ENCODE results near the gene PEX14. TPM values are rescaled to one million over a fixed set of nuclear protein-coding genes. Genes with fewer than 3 reads are reported as not detected.

The PEX14 gene
- total RNA-seq, 5 donors from 2014 or later (not counting 1 experiment from before 2014, with no cell fraction given): 22.3 to 24.5 (median 22.7) TPM

DNA sequence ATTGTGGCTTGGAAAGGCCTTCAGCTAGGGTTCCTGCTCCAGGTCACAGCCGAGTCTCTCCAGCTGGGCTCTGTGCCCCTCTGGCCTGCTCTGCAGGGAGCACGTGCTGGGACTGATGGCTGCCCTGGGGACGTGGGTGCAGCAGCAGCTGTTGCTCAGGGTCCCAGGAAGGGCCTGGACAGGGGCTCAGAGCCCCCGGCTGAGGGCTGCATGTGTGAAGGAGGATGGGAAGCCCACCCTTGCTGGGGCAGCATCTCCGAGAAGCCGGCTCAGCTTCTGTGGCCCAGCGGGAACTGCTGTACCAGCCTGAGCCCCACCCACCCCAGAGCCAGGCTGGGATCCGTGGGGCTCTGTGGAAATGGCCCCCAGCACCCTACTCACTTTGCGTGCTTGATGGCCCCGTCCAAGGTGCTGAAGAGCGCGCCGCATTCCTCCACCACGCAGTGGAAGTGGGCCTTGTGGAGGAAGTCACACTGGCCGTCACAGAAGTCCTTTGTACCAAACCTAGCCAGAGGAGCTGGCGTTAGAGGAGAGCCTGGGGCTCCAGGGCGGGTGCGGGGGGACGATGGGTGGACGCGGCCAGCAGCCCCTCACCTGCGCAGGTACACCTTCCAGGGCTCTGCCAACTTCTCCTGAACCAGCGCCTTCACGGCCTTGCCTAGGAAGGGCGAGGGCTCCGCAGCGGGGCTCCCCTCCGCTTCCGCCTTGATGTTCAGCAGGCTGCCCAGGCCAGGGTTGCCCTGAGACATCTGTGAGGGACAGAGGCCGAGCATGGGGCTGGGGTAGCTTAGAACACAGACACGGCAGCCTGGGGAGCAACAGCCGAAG, 174.2 kb downstream of the PEX14 start:
- Histone ChIP-seq H3K27ac (ENCODE audit: low read length) (no peak overlapping the region), H3K4me1 (ENCODE audit: control insufficient read depth in 1 of 2, extremely low read depth in 1 of 2, insufficient read depth in 2 of 2, low read length in 2 of 2) (no peaks in the 10 kb centered on the region), H3K36me3 (ENCODE audit: control insufficient read depth in 2 of 2, extremely low read depth in 1 of 2, insufficient read depth in 1 of 2, low read length in 1 of 2) (peaks cover 0 to 5% of the 10 kb centered on the region in 2 donors), H3K27me3 (replicated peaks in 1 of 2; ENCODE audit: control insufficient read depth in 2 of 2, extremely low read depth in 1 of 2, insufficient read depth in 2 of 2, low read length in 1 of 2) (no peaks in the 10 kb centered on the region), H3K4me3 (ENCODE audit: control insufficient read depth in 1 of 2, extremely low read depth in 1 of 2, low read length in 1 of 2) (no peak overlapping the region), H3K9me3 (no peaks in the 10 kb centered on the region)
- ATAC-seq (replicated peaks in 1 of 4) (no peak), DNase-seq (no peak)
- WGBS (ENCODE audit: insufficient coverage): 90% methylated on average over 26 of the region's 32 CpGs
- POLR2A ChIA-PET: interaction anchor here in 1 of 2 donors (0.6 kb wide), 1 partner anchor 17 kb away, joined by 3 read pairs; no protein-coding TSS in a partner anchor
- no peaks in the 10 kb centered on the region for H3K9me3 Mint-ChIP-seq
- CTCF ChIA-PET: no interaction called here
- H3K27me3 Mint-ChIP-seq: no peaks in the 10 kb centered on the region
- H3K4me3 Mint-ChIP-seq: no peak overlapping the region
- peaks cover 10% of the 10 kb centered on the region for H3K36me3 Mint-ChIP-seq
- no peak overlapping the region for H3K27ac Mint-ChIP-seq
- no peaks in the 10 kb centered on the region for H3K4me1 Mint-ChIP-seq

DNA sequence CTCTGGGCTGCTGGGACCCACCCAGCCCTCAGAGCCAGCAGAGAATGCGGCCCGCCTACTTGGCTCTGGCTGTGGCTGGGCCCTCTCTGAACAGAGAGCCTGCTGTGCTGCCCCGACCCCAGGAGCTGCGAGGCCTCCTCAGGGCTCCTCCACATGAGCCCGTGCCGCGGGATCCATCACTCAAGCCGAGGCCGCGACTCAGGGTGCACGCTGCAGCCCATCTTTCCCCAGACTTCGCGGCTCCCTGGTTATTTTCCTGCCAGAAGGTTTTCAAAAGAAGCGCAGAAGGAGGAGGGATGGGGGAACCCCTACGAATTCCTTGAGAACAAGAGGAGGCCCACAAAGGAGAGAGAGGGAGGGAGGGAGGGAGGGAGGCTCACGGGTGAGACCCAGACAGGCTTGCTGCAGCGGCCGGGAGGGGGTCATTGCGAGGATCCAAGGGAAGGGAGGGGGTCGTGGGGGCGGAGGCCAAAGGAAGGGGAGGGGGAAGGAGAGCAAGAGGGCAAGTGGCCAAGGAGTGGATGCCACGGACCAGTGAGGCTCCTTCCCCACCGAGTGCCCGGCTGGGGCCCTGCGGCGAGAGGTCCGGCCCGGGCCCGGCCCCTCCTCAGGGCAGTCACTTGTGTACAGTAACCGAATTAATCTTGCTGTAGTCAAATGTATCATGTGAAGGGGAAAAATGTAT, 174.9 kb downstream of the PEX14 start:
- no peaks in the 10 kb centered on the region for H3K9me3 ChIP-seq
- DNase-seq (no peak), ATAC-seq (replicated peaks in 1 of 4) (no peak)
- no peak overlapping the region for H3K27ac ChIP-seq (ENCODE audit: low read length)
- H3K4me3 ChIP-seq (ENCODE audit: control insufficient read depth in 1 of 2, extremely low read depth in 1 of 2, low read length in 1 of 2): no peak overlapping the region
- H3K36me3 ChIP-seq (ENCODE audit: control insufficient read depth in 2 of 2, extremely low read depth in 1 of 2, insufficient read depth in 1 of 2, low read length in 1 of 2): peaks cover 0 to 5% of the 10 kb centered on the region in 2 donors
- 91% methylated on average over 8 of the region's 30 CpGs for WGBS (ENCODE audit: insufficient coverage)
- Mint-ChIP-seq H3K36me3 (peaks cover 14% of the 10 kb centered on the region), H3K4me3 (no peak overlapping the region), H3K27ac (no peak overlapping the region), H3K27me3 (no peaks in the 10 kb centered on the region), H3K9me3 (no peaks in the 10 kb centered on the region), H3K4me1 (no peaks in the 10 kb centered on the region)
- POLR2A ChIA-PET: interaction anchor here in 1 of 2 donors (0.6 kb wide), 1 partner anchor 17 kb away, joined by 3 read pairs; no protein-coding TSS in a partner anchor
- CTCF ChIA-PET: no interaction called here
- H3K27me3 ChIP-seq (replicated peaks in 1 of 2; ENCODE audit: control insufficient read depth in 2 of 2, extremely low read depth in 1 of 2, insufficient read depth in 2 of 2, low read length in 1 of 2): no peaks in the 10 kb centered on the region
- no peaks in the 10 kb centered on the region for H3K4me1 ChIP-seq (ENCODE audit: control insufficient read depth in 1 of 2, extremely low read depth in 1 of 2, insufficient read depth in 2 of 2, low read length in 2 of 2)

DNA sequence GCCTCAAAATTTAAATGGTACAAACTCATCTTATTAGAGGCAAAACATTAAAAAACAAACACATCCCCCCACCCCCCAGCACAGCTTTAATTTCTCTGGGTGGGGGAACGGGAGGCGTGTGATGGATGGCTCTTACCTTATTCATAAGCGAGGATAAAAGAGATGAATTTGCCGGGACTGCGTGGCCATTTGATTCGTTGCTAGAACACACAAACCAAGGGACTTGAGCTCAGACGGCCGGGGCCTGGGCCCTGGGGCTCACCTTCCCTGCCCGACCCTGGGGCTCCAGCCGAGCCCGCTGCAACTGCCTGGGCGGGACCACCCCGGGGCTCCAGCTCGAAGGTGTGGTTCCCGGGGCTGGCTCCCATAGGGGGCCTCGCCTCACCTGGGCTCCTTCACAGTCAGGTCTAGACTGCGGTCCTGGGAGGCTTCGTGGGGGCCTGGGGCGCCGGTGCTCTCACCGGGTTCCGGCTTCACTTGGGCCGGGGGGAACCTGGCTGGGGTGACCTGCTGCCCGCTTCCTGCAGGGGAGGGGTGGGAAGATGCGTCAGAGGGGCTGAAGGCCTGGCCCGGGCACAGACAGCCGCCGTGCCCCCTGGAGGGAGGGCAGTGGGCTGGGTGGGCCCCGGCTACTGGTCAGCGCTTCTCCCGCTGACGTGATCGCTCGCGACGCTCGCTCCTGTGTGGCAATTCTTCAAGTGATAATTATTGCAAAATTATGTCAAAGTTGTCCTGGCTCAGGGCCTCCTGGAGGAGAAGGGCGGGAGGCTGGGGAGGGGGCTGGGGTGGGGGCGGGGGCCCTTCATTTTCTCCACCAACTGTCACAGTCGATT, 176.0 kb downstream of the PEX14 start:
- no peaks in the 10 kb centered on the region for H3K9me3 ChIP-seq
- ChIA-PET CTCF (interaction anchor here in 1 of 2 donors (0.6 kb wide), 1 partner anchor 1205 kb away, joined by 5 read pairs; no protein-coding TSS in a partner anchor), POLR2A (no interaction called here)
- Mint-ChIP-seq H3K9me3 (no peaks in the 10 kb centered on the region), H3K27me3 (no peaks in the 10 kb centered on the region), H3K27ac (no peak overlapping the region), H3K36me3 (peaks cover 10% of the 10 kb centered on the region), H3K4me3 (no peak overlapping the region), H3K4me1 (no peaks in the 10 kb centered on the region)
- no peak overlapping the region for H3K27ac ChIP-seq (ENCODE audit: low read length)
- WGBS (ENCODE audit: insufficient coverage): 89% methylated on average over 22 of the region's 40 CpGs
- ATAC-seq (replicated peaks in 1 of 4): no peak
- peaks cover 0 to 3% of the 10 kb centered on the region in 2 donors for H3K36me3 ChIP-seq (ENCODE audit: control insufficient read depth in 2 of 2, extremely low read depth in 1 of 2, insufficient read depth in 1 of 2, low read length in 1 of 2)
- no peaks in the 10 kb centered on the region for H3K4me1 ChIP-seq (ENCODE audit: control insufficient read depth in 1 of 2, extremely low read depth in 1 of 2, insufficient read depth in 2 of 2, low read length in 2 of 2)
- no peaks in the 10 kb centered on the region for H3K27me3 ChIP-seq (replicated peaks in 1 of 2; ENCODE audit: control insufficient read depth in 2 of 2, extremely low read depth in 1 of 2, insufficient read depth in 2 of 2, low read length in 1 of 2)
- H3K4me3 ChIP-seq (ENCODE audit: control insufficient read depth in 1 of 2, extremely low read depth in 1 of 2, low read length in 1 of 2): no peak overlapping the region
- no peak for DNase-seq

DNA sequence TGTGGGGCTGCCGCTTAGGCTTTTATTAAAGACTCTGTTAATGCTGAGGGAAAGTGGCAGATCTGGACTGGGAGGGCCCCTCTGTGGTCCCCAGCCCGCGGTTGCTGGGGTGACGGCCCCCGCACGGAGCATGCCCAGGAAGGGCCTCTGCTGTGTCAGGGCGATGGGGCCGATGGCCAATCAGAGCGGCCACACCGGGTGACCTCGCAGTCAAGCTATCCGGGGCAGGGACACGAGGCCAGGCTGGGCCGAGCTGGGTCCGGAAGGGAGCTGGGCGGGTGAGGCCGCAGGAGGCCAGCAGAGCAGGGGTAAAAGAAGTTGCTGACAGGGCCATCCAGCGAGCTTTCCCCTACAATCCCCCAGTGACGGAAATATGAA, 176.6 kb downstream of the PEX14 start:
- DNase-seq: no peak
- H3K36me3 Mint-ChIP-seq: peaks cover 10% of the 10 kb centered on the region
- H3K27ac Mint-ChIP-seq: no peak overlapping the region
- H3K4me1 Mint-ChIP-seq: no peaks in the 10 kb centered on the region
- POLR2A ChIA-PET: no interaction called here
- no peak overlapping the region for H3K4me3 Mint-ChIP-seq
- CTCF ChIA-PET: no interaction called here
- H3K9me3 ChIP-seq: no peaks in the 10 kb centered on the region
- no peaks in the 10 kb centered on the region for H3K27me3 Mint-ChIP-seq
- H3K4me1 ChIP-seq (ENCODE audit: control insufficient read depth in 1 of 2, extremely low read depth in 1 of 2, insufficient read depth in 2 of 2, low read length in 2 of 2): no peaks in the 10 kb centered on the region
- H3K9me3 Mint-ChIP-seq: no peaks in the 10 kb centered on the region
- H3K36me3 ChIP-seq (ENCODE audit: control insufficient read depth in 2 of 2, extremely low read depth in 1 of 2, insufficient read depth in 1 of 2, low read length in 1 of 2): peaks cover 0 to 3% of the 10 kb centered on the region in 2 donors
- ATAC-seq (replicated peaks in 1 of 4): no peak
- 91% methylated on average over 12 of the region's 19 CpGs for WGBS (ENCODE audit: insufficient coverage)
- no peak overlapping the region for H3K4me3 ChIP-seq (ENCODE audit: control insufficient read depth in 1 of 2, extremely low read depth in 1 of 2, low read length in 1 of 2)
- no peaks in the 10 kb centered on the region for H3K27me3 ChIP-seq (replicated peaks in 1 of 2; ENCODE audit: control insufficient read depth in 2 of 2, extremely low read depth in 1 of 2, insufficient read depth in 2 of 2, low read length in 1 of 2)
- H3K27ac ChIP-seq (ENCODE audit: low read length): no peak overlapping the region

DNA sequence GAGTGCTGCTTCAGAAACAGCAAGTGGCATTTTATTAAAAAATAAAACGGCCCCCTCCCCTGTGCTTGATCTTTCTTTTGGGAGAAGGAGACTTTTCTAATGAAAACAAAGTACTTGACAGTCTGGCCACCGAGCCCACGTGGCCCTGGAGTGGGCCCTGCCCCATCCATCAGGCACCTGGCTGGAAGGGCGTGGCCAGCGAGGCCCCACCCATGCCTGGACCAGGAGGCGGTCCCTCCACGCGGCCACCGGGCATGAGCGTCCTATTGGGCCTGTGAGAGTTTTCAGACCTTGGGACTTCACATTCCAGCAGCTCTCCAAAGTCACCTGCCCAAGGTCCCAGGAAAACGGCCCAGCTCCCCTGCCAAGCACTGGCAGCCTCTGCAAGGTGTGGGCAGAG, 177.0 kb downstream of the PEX14 start:
- ChIA-PET POLR2A (no interaction called here), CTCF (no interaction called here)
- H3K4me1 ChIP-seq (ENCODE audit: control insufficient read depth in 1 of 2, extremely low read depth in 1 of 2, insufficient read depth in 2 of 2, low read length in 2 of 2): no peaks in the 10 kb centered on the region
- peaks cover 0 to 3% of the 10 kb centered on the region in 2 donors for H3K36me3 ChIP-seq (ENCODE audit: control insufficient read depth in 2 of 2, extremely low read depth in 1 of 2, insufficient read depth in 1 of 2, low read length in 1 of 2)
- Mint-ChIP-seq H3K27me3 (no peaks in the 10 kb centered on the region), H3K4me3 (no peak overlapping the region), H3K27ac (no peak overlapping the region), H3K4me1 (no peaks in the 10 kb centered on the region), H3K36me3 (peaks cover 10% of the 10 kb centered on the region), H3K9me3 (no peaks in the 10 kb centered on the region)
- DNase-seq: no peak
- H3K27ac ChIP-seq (ENCODE audit: low read length): no peak overlapping the region
- no peaks in the 10 kb centered on the region for H3K9me3 ChIP-seq
- no peaks in the 10 kb centered on the region for H3K27me3 ChIP-seq (replicated peaks in 1 of 2; ENCODE audit: control insufficient read depth in 2 of 2, extremely low read depth in 1 of 2, insufficient read depth in 2 of 2, low read length in 1 of 2)
- 76% methylated on average over 9 of the region's 11 CpGs for WGBS (ENCODE audit: insufficient coverage)
- ATAC-seq (replicated peaks in 1 of 4): no peak
- no peak overlapping the region for H3K4me3 ChIP-seq (ENCODE audit: control insufficient read depth in 1 of 2, extremely low read depth in 1 of 2, low read length in 1 of 2)

DNA sequence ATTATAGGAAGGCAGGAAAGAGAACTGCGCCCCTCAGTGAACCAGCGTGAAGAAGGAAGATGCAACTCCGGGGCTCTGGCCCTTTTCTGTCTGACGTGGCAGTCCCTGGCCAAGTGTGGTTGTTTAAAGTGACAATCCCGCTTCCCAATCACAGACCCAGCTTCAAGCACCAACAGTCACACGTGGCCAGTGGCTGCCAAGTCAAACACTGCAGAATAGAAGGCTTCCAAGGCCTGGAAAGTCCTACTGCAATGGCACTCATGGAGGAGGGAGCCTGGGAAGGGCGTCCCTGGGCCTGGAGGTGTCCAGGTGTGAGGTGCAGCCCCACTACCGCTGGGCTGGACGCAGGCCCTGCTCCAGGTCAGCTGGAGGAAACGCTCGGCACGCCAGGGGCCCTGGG, 177.9 kb downstream of the PEX14 start:
- Mint-ChIP-seq H3K36me3 (peaks cover 10% of the 10 kb centered on the region), H3K9me3 (no peaks in the 10 kb centered on the region), H3K4me1 (no peaks in the 10 kb centered on the region), H3K27ac (no peak overlapping the region), H3K27me3 (no peaks in the 10 kb centered on the region), H3K4me3 (no peak overlapping the region)
- WGBS (ENCODE audit: insufficient coverage): 90% methylated on average over 4 of the region's 12 CpGs
- H3K4me1 ChIP-seq (ENCODE audit: control insufficient read depth in 1 of 2, extremely low read depth in 1 of 2, insufficient read depth in 2 of 2, low read length in 2 of 2): no peaks in the 10 kb centered on the region
- ATAC-seq (replicated peaks in 1 of 4) (no peak), DNase-seq (no peak)
- no peaks in the 10 kb centered on the region for H3K9me3 ChIP-seq
- ChIA-PET CTCF (no interaction called here), POLR2A (no interaction called here)
- no peaks in the 10 kb centered on the region for H3K27me3 ChIP-seq (replicated peaks in 1 of 2; ENCODE audit: control insufficient read depth in 2 of 2, extremely low read depth in 1 of 2, insufficient read depth in 2 of 2, low read length in 1 of 2)
- peaks cover 0 to 3% of the 10 kb centered on the region in 2 donors for H3K36me3 ChIP-seq (ENCODE audit: control insufficient read depth in 2 of 2, extremely low read depth in 1 of 2, insufficient read depth in 1 of 2, low read length in 1 of 2)
- H3K27ac ChIP-seq (ENCODE audit: low read length): no peak overlapping the region
- H3K4me3 ChIP-seq (ENCODE audit: control insufficient read depth in 1 of 2, extremely low read depth in 1 of 2, low read length in 1 of 2): no peak overlapping the region

All from T-cell (primary cell).